MG63 (cell line): ENCODE results near the gene FN1. TPM values are rescaled to one million over a fixed set of nuclear protein-coding genes. Genes with fewer than 3 reads are reported as not detected.

Experiments
- DNase-seq: peaks from one replicate; pipeline ENCODE4 v3.0.0-alpha.2; 2020
- H3K27me3 ChIP-seq: fragments of 250-450 bp; sonication (Bioruptor Pico); 2 replicates; pipeline ENCODE4 v1.5.1; 2020; ENCODE audit warnings: mild to moderate bottlenecking, moderate library complexity
- H3K36me3 ChIP-seq: fragments of 250-450 bp; sonication (Bioruptor Pico); 2 replicates; pipeline ENCODE4 v1.5.1; 2020; ENCODE audit warnings: mild to moderate bottlenecking, moderate library complexity
- H3K4me3 ChIP-seq: fragments of 250-450 bp; sonication (Bioruptor Pico); 2 replicates; pipeline ENCODE4 v1.5.1; 2020; ENCODE audit warnings: mild to moderate bottlenecking, moderate library complexity
- H3K9me3 ChIP-seq: fragments of 250-450 bp; sonication (Bioruptor Pico); 2 replicates; pipeline ENCODE4 v1.5.1; 2020; ENCODE audit warnings: mild to moderate bottlenecking, moderate library complexity
- total RNA-seq: library from RNA; depleted of rRNA; stranded (reverse); fragments of >200 nt; shearing (Covaris generic); gene quantifications from 2 replicates; pipeline ENCODE4 v1.2.3, GENCODE V29; 2014; ENCODE audit warnings: low replicate concordance

The FN1 gene
- total RNA-seq, 1 experiment from 2014 or later: 453 TPM

DNA sequence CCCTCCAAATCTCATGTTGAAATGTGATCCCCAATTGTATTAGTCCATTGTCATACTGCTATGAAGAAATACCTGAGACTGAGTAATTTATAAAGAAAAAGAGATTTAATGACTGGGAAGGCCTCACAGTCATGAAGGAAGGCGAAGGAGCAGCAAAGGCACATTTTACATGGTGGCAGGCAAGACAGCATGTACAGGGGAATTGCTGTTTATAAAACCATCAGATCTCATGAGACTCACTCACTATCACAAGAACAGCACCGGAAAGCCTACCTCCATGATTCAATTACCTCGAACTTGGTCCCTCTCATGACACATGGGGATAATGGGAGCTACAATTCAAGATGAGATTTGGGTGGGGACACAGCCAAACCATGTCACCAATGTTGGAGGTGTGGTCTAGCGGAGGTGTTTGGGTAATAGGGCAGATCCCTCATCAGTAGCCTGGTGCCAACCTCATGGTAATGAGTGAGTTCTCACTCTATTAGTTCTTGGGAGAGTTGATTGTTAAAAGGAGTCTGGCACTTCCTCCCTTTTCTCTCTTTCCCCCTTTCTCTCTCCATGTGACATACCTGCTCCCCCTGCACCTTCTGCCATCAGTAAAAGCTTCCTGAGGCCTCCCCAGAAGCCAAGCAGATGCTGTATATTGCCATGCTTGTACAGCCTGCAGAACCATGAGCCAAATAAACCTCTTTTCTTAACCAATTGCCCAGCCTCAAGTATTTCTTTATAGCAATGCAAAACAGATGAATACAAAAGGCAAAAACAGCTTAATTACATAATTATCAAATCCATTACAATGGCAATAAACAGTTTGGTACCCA is 14.5 kb upstream of the FN1 start:
- Histone ChIP-seq H3K4me3 (no peak overlapping the region), H3K27me3 (no peaks in the 10 kb centered on the region), H3K9me3 (no peaks in the 10 kb centered on the region), H3K36me3 (no peaks in the 10 kb centered on the region)
- no peak for DNase-seq

DNA sequence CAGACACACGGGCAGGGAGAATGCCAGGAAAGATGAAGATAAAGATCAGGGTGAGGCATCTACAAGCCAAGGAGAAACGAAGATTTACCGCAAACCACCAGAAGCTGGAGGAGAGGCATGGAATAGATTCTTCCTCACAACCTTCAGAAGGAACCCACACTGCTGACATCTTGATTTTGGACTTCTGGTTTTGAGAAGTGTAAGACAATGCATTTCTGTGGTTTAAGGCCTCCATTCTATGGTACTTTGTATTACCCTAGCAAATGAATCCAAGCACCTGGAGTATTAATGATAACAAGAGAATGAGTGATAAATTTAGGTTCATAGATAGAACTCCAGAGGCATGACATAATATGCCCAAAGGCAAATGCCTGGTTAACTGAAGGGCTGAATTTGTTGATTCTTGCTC is 11.8 kb upstream of the FN1 start:
- no peaks in the 10 kb centered on the region for H3K27me3 ChIP-seq
- DNase-seq: no peak
- H3K4me3 ChIP-seq: no peak overlapping the region
- no peaks in the 10 kb centered on the region for H3K36me3 ChIP-seq
- no peaks in the 10 kb centered on the region for H3K9me3 ChIP-seq

DNA sequence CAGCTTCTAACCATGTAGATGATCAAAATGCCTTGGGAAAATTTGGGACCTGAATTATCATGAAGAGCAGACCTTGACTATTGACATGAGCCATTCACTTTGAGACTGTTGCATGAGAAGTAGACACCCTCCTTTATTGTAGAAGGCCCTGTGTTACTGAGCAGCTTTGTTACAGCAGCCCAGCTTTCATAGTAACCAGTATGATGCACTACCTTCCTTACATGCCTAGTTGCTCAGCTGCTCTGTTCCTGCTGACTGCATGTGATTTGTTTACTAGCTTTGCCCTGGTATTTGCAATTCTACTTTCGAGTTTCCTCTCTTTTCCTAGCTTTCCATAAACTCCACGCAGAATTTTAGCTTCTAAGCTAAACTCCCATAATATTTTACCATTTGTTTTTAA is 11.2 kb upstream of the FN1 start:
- no peak for DNase-seq
- H3K27me3 ChIP-seq: no peaks in the 10 kb centered on the region
- H3K9me3 ChIP-seq: no peaks in the 10 kb centered on the region
- no peaks in the 10 kb centered on the region for H3K36me3 ChIP-seq
- H3K4me3 ChIP-seq: no peak overlapping the region

DNA sequence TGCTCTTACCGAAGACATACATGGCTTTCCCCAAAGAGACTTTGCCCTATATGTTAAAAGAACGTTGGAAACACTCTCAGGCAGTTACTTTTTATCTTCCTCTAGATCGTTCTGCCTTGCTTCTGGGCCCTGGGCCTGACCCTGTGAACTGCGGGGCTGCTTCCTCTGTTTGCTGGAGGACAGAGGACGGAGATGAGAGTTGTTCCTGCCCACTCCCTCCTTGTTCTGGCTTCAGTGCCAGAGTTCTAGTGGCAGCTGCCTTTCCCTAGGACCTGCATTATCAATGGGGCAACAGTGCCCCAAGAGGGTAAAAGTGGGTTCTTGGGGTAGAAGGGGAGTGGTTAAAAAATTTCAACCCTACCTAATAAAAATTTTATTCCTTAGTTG is 6.5 kb upstream of the FN1 start:
- no peak for DNase-seq

DNA sequence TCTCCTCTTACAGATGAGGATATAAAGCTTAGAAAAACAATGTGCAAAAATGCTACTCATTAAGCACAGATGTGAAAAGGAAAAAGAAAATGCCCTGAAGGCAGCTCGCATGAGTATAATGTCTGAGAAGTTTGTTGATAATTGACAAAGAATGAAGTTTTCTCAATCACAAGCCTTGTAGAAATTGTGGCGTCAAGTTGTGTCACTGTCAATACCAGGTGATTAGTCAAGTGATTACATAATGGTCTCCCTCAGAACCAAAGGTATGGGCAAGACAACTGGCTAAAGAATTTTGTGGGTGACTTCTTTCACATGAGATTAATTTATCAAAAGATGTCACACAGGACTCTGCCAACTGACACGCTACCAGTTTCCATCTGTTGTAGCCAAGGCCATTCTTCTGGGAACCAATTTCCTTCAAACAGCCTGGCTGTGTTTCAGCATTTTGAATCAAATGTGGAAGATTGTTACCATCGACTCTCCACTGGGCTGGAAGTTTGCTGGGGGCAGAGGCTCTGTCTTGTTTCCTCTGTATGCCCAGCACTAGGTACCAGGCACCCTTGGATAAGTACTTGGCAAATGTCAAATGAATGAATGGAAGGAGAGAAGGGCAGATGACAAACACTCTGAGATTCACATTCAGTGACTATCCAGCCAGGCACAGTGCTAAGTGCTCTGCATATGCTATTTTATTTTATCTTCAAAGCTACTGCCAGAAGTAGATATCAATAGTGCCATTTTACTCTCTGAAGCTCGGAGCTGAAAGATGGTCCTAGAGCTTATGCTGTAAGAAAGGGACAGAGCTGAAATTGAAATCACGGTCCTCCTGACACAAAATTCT is 5.9 kb upstream of the FN1 start:
- Histone ChIP-seq H3K4me3 (no peak overlapping the region), H3K27me3 (no peaks in the 10 kb centered on the region), H3K36me3 (no peaks in the 10 kb centered on the region), H3K9me3 (no peaks in the 10 kb centered on the region)
- no peak for DNase-seq

More for the DNA sequence above, 6.5 kb upstream of the FN1 start:
- Histone ChIP-seq H3K9me3 (no peaks in the 10 kb centered on the region), H3K4me3 (no peak overlapping the region), H3K27me3 (no peaks in the 10 kb centered on the region), H3K36me3 (no peaks in the 10 kb centered on the region)

DNA sequence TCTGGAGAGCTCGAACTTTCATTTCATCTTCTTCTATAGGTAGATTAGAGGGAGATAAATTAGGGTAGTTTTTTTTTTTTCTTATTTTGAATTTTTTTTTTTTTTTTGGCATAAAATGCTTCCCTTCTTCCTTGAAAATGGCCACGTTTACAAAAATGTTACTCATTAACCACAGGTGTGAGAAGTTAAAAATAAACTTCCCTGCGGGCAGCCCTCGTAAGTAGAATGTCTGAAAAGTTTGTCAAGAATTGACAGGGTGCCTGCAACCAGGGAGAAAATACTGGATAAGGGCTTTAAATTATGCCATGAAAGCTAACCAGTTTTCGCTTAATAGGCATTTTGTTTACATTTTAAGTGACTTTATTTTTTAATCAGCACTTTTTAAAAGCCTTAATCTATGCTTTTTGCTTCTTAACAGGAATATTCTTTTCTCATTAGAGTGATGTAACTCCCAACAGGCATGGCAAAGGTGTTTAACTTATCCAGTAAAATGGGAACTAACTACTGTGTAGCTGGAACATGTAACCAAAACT is 4.2 kb upstream of the FN1 start:
- no peak for DNase-seq
- Histone ChIP-seq H3K4me3 (no peak overlapping the region), H3K36me3 (no peaks in the 10 kb centered on the region), H3K27me3 (no peaks in the 10 kb centered on the region), H3K9me3 (no peaks in the 10 kb centered on the region)

DNA sequence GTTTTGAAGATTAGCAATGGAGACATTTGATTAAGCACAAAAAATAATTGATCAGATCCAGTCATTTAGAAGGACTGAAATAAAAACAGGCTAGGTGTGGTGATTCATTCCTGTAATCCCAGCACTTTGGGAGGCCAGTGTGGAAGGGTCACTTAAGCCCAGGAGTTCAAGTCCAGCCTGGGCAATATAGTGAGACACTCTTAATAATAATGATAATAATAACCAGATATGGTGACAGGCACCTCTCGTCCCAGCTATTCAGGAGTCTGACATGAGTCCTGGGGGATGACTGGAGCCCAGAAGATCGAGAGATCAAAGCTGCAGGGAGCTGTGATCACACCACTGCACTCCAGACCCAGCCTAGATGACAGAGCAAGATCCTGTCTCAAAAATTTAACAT is 3.5 kb upstream of the FN1 start:
- Histone ChIP-seq H3K4me3 (no peak overlapping the region), H3K27me3 (no peaks in the 10 kb centered on the region), H3K36me3 (no peaks in the 10 kb centered on the region), H3K9me3 (no peaks in the 10 kb centered on the region)
- no peak for DNase-seq

DNA sequence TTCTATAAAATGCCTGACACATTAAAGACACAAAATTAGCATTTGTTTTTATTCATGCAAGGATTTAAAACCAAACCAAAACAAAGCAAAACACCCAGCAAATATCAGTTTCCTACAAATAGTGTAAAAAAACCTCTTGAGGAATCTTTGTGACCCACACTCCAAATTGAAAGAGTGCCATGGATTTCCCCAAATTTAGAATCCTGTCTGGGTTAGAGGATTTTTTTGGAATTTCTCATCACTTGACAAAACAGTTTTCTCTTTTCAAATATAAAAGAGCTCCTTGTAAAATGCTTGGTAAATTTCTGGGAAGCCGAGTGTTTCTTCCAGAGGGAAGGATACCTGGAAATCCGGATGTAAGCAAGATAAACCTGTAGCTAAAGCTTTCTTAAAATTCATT is 1.7 kb upstream of the FN1 start:
- peak overlapping the region; percentile 67 for H3K4me3 ChIP-seq
- no peaks in the 10 kb centered on the region for H3K27me3 ChIP-seq
- no peaks in the 10 kb centered on the region for H3K9me3 ChIP-seq
- no peak for DNase-seq
- peaks cover 9% of the 10 kb centered on the region for H3K36me3 ChIP-seq

DNA sequence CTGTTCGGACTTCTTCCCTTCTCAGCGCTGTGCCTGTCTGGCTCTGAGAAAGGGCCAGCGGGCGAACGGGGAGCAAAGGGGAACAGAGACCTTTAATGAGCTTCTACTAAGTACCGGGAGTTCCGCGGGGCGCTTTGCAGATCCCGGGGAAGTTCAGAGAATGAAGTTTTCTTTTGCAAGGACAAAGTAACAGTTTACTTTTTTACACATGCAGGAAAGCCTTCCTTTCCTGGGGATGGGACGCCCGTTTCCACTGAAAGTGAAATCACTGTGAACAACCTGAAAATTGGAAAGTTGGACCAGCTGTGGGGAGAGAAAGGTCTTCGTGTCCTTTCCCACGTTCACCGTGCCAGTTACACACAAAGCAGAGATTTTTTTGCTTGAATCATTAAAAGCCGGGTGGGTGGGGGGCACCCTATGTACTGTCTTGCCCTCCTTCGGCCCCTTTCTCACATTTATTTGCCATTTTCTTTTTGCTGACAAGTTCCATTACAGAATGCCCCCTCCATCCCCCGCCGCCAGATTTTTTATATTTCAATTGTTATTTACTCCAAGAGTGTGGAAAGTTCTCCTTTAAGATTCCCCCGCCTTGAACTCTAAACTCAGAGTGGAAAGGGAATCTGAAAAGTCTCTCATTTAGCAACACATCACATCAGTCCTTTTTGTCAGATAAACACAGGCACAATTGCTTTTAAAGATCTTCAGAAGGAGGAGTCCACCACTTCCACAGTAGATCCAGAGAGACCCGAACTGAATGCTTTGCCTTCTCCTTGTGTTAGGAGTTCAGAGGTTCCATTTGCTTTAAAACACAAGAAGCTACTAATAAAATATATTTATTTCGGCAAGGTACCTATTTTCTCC is 1.1 kb upstream of the FN1 start:
- Histone ChIP-seq H3K27me3 (no peaks in the 10 kb centered on the region), H3K9me3 (no peaks in the 10 kb centered on the region), H3K4me3 (peak overlapping the region; percentile 67), H3K36me3 (peaks cover 16% of the 10 kb centered on the region)
- no peak for DNase-seq

DNA sequence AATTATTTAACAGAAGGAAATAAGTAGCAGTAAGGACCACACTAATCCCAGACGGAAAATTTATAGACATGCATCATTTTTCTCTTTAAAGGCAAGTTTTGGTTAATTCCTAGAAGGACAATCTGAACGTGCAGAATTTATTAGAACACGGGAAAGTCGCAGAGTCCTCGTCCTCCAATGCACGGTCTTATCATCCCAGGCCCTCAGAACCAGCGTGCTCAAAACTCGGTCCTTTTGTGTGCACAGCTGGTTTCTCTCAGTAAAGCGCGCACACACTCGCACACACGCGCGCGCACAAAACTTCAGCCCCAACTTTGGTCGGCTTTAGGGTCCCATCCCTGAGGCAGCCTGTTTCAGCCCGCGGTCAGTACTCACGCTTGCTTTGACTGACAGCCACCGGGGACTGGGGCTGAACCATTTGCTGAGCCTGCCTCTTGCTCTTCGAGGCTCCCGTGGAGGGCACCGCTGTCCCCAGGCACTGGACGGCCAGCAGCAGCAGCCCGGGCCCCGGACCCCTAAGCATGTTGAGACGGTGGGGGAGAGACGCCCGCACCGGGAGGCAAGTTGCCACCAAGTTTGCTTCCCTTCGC is 493 bp downstream of the FN1 start:
- H3K27me3 ChIP-seq: no peaks in the 10 kb centered on the region
- DNase-seq: peak; percentile 45
- no peaks in the 10 kb centered on the region for H3K9me3 ChIP-seq
- peaks cover 31% of the 10 kb centered on the region for H3K36me3 ChIP-seq
- peak overlapping the region; percentile 67 for H3K4me3 ChIP-seq

DNA sequence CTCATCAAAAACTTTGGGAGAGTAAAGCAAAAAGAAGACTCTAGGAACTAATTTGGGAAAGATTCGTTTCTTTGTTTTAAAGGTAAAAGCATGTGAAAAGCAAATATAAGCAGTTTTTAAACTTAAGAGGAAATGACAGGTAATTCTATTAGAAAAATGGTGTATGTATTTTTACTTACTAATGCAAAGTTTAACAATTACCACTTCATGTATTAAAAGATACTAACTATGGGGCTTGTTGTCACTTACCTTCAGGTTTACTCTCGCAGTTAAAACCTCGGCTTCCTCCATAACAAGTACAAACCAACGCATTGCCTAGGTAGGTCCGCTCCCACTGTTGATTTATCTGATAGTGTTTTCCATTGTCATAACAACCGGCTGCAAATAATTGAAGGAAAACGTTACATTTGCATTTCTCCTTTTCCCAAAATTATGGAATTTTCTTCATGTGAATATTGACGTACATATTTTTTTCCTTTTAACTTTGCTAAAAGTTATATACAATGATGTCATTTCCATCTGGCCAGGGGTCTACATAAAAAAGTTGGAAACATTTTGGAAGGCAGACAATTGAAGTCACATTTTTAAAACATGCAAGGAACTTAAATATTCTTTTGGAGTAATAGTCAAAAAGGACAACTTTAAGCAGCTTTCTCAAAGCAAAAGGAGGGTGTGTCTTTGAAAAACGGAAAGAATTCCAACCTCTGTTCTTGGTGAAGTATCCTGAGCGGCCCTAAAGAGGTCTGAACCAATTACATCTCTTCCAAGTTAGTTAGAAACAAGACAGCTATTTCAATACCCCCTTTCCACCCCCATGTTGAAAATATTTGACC is 1.2 kb downstream of the FN1 start:
- H3K36me3 ChIP-seq: peaks cover 38% of the 10 kb centered on the region
- no peak for DNase-seq
- no peaks in the 10 kb centered on the region for H3K27me3 ChIP-seq
- no peaks in the 10 kb centered on the region for H3K9me3 ChIP-seq
- H3K4me3 ChIP-seq: peak overlapping the region; percentile 67

DNA sequence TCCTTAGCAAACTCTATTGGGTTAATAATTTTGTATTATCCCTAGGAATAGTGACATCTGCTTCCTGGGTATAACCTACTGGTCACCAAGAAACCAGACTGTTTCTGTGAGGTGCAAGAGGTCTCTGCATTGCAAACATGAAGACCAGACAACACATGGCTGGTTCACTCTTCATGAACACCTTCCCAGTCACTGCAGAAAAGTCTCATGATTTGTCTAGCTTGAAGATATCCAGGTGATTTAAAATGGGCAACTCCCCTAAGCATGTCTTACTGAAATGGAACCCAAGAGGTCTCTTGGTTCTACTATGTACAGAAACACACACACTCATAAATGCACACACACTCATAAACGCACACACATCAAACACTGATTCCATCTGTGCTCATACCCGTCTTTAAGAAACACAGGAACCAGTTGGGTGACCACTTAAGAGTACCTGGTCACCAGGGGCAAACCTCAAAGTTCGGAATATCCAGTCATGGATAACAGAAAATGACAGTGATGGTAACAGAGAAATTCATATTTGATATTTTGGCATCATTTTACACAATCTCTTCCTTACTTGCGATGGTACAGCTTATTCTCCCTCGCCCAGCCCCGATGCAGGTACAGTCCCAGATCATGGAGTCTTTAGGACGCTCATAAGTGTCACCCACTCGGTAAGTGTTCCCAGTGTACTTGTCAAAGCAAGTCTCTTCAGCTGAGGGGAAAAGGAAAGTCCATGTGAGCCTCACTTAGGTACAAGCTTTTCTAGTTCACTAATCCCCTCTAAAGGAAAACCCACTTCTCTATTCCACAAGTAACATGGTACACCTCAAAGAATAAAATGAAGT is 2.9 kb downstream of the FN1 start:
- DNase-seq: no peak
- H3K36me3 ChIP-seq: peaks cover 55% of the 10 kb centered on the region
- no peak overlapping the region; the same call in 1 of the 2 replicates for H3K4me3 ChIP-seq
- H3K27me3 ChIP-seq: no peaks in the 10 kb centered on the region
- H3K9me3 ChIP-seq: no peaks in the 10 kb centered on the region

DNA sequence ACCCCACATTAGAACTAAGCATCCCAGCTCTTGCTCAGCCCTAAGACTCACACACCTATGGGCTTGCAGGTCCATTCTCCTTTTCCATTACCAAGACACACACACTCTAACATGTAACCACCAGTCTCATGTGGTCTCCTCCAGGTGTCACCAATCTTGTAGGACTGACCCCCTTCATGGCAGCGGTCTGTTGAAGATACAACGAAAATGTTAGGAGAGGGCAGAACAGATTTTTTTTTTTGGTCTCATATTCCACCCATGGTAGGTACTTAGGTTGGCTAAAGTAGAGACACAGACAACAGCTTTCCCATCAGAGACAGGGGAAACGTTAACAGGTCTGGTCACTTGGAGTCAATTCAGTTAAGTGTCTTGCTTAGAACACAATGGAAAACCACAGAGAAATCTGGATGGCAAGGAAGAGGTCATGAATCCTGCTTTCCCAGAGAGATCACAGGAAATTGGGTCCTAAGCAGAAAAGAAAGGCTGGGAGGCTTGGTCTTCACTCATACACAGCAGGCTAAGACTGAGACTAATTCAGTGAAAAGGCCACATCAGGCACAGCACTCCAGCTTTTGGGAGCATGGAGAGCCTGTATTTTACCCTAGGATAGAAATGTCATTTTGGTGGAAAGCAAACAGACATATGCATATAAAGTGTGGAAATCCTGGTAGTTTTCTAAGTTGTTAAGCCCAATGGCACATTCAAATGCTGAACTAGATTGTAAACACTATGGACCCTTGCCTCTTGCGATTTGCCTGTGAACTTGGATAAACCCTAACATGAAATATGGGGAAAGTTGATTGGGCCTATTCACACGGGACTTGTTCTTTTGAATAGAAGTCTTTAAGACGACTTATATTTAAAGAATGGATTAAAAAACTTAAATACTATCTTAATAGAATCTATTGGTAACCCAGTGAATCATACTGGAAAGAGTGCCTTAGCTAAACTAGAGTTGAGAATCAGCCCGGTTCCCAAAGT is 3.8 kb downstream of the FN1 start:
- H3K36me3 ChIP-seq: peaks cover 64% of the 10 kb centered on the region
- no peak for DNase-seq
- H3K4me3 ChIP-seq: no peak overlapping the region
- no peaks in the 10 kb centered on the region for H3K27me3 ChIP-seq
- H3K9me3 ChIP-seq: no peaks in the 10 kb centered on the region

DNA sequence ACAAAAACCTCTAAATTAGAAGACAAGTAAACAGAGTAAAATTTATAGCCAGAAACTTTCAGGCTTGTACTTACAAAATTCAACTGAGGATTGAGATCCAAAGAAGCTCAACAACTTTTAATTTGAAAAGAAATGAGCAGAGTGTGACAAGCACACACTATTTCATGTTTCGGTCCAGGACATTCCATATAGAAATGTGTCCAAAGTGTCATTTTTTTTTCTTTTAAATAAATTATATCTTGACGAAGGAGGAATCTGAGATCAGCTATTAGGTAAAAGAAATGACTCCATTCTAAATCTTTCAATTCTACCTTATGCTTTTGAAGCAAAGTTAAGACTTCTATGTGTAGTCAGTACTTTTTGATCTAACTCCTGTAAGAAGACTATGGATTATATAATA is 4.6 kb downstream of the FN1 start:
- DNase-seq: no peak
- Histone ChIP-seq H3K36me3 (peaks cover 71% of the 10 kb centered on the region), H3K27me3 (no peaks in the 10 kb centered on the region), H3K9me3 (no peaks in the 10 kb centered on the region), H3K4me3 (no peak overlapping the region)
